GM12872 (cell line): ENCODE data around the gene BMPR1B.

ENCODE experiments used
- TF ChIP-seq, protein P1 (sequence below): IDR thresholded peaks from 3 replicates; pipeline ENCODE4 v1.5.1; 2011; ENCODE audit warnings: low read depth, mild to moderate bottlenecking, low read length, moderate library complexity; ENCODE audit not compliant: insufficient read depth

Gene BMPR1B

GRCh38 chr4:95013236-95013635 is 255.5 kb downstream of the BMPR1B start:
- TF ChIP-seq, protein P1, sequence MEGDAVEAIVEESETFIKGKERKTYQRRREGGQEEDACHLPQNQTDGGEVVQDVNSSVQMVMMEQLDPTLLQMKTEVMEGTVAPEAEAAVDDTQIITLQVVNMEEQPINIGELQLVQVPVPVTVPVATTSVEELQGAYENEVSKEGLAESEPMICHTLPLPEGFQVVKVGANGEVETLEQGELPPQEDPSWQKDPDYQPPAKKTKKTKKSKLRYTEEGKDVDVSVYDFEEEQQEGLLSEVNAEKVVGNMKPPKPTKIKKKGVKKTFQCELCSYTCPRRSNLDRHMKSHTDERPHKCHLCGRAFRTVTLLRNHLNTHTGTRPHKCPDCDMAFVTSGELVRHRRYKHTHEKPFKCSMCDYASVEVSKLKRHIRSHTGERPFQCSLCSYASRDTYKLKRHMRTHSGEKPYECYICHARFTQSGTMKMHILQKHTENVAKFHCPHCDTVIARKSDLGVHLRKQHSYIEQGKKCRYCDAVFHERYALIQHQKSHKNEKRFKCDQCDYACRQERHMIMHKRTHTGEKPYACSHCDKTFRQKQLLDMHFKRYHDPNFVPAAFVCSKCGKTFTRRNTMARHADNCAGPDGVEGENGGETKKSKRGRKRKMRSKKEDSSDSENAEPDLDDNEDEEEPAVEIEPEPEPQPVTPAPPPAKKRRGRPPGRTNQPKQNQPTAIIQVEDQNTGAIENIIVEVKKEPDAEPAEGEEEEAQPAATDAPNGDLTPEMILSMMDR: no peak

DNA sequence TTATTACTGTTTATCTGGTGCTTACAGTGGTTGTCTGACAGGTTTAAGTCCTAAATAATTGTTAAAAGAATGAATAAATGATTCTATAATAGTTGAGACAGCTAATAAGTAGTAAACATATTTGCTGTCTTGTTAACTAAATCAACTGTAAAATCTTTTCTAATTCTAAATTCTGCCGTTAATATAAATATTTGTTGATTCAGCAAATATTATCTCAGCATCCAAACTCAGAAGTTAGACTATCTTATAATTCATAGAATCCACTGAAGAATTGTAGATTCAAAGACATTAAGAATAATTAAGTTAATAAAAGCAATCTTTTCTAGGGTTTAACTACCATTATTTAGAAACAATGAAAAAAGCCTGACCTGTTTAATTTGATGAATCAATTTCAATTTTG is 256.3 kb downstream of the BMPR1B start:
- TF ChIP-seq, protein P1: no peak

DNA sequence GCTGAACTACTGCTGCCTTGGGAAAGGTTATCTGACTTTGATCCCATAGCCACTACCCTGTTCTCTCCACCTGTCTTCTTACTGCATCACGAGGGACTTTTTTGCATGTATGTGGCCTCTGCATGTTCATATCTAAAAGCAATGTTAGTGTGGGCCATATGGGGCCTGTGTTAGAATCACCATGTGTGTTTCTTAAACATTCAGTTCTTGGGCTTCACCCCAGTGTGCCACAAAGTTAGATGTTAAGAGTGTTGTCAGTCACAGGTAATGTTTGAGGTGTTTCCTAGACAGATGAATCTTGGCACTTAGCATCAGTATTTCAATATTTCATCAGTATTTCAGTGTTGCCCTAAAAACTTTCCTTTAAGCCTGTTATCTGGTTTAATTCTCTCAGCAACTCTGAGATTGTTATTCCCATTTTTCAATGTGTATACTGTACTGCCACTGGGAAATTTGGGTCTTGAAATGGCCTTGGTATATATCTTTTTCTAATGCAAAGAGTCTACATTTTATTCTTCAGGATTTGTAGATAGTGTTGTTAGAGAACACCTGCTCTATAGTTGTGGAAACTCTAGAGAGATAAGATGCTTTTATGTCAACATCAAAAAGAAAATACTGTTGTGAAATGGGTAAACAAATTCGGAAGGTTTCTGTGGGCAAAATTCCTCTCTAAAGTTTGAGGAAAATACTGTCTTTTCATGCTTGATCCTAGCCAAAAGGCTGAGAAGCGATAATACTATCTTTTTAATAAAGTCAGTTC is 259.7 kb downstream of the BMPR1B start:
- TF ChIP-seq, protein P1: no peak

GRCh38 chr4:95018785-95019184 is 261.0 kb downstream of the BMPR1B start:
- TF ChIP-seq, protein P1: no peak

DNA sequence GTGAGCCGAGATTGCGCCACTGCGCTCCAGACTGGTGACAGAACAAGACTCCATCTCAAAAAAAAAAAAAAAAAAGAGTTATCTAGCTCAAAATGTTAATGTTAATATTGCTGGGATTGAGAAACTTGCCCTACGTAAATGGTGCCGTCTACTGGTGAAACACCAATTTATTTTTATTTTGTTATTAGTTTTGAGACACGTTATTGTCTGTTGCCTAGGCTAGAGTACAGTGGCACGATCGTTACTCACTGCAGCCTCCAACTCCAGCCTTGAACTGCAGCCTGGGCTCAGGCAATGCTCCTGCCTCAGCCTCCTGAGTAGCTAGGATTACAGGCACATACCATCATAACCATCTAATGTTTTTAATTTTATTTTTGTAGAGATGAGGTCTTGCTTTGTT is 262.8 kb downstream of the BMPR1B start:
- TF ChIP-seq, protein P1: no peak

DNA sequence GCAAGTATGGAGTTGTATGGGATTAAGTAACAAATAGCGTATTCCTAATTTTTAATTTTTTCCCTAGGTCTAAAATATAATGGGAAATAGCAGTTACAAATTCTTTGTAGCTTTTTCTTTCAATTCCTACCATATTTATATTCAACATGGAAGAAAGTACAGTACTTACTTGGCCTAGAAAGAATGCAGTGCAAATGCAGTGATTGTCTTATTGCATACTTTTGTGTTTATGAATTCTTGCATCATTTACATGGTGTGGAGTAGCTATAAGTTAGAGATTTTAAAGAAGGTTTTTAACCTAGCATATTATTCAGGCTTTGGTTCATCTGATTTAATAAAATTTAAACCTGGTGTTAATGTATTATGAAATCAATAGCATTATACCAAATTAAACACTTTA is 263.3 kb downstream of the BMPR1B start:
- TF ChIP-seq, protein P1: no peak

DNA sequence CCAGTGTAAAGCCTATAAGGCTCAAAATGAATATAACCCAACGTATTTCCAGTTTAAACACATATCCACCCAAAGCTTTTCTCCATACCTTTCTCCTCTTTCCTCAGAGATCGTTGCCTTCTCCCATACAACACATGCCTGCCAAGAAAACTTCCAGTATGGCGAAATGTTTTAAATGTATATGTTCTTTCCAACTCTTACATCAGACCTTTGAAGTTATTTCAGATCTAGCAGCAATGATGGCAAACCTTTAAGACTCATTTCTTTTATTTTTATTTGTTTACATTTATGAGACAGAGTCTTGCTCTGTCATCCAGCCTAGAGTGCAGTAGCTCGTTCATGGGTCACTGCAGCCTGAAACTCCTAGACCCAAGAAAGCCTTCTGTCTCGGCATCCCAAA is 265.4 kb downstream of the BMPR1B start:
- TF ChIP-seq, protein P1: no peak
